ENCODE measurements around the gene IFT57. TPM values are rescaled to one million over a fixed set of nuclear protein-coding genes. Genes with fewer than 3 reads are reported as not detected.

Gene IFT57
- total RNA-seq, 1 donor from 2014 or later, result 31.4 TPM

- TF ChIP-seq CTCF (IDR thresholded peaks at IDR 0.05; ENCODE audit: unreplicated experiment), result no peak
- DNase-seq (ENCODE audit: low spot score), result no peak
- Mint-ChIP-seq H3K4me3 (ENCODE audit: unreplicated experiment) (no peak overlapping the region), H3K9me3 (ENCODE audit: unreplicated experiment) (no peaks in the 10 kb centered on the region), H3K27ac (ENCODE audit: unreplicated experiment) (no peak overlapping the region), H3K36me3 (ENCODE audit: low read depth, unreplicated experiment) (no peaks in the 10 kb centered on the region), H3K27me3 (ENCODE audit: unreplicated experiment) (no peaks in the 10 kb centered on the region), H3K4me1 (ENCODE audit: unreplicated experiment) (no peaks in the 10 kb centered on the region)
Measured at GRCh38 chr3:108251844-108252243, 29.6 kb upstream of the IFT57 start.

GRCh38 chr3:108251265-108251664 is 29.0 kb upstream of the IFT57 start:
- no peak for TF ChIP-seq CTCF (IDR thresholded peaks at IDR 0.05; ENCODE audit: unreplicated experiment)

GRCh38 chr3:108250626-108251025 is 28.4 kb upstream of the IFT57 start:
- H3K4me1 Mint-ChIP-seq (ENCODE audit: unreplicated experiment), result no peaks in the 10 kb centered on the region
- H3K9me3 Mint-ChIP-seq (ENCODE audit: unreplicated experiment), result no peaks in the 10 kb centered on the region
- no peaks in the 10 kb centered on the region for H3K36me3 Mint-ChIP-seq (ENCODE audit: low read depth, unreplicated experiment)
- no peak overlapping the region for H3K4me3 Mint-ChIP-seq (ENCODE audit: unreplicated experiment)
- DNase-seq (ENCODE audit: low spot score), result no peak
- no peak overlapping the region for H3K27ac Mint-ChIP-seq (ENCODE audit: unreplicated experiment)
- no peaks in the 10 kb centered on the region for H3K27me3 Mint-ChIP-seq (ENCODE audit: unreplicated experiment)
- TF ChIP-seq CTCF (IDR thresholded peaks at IDR 0.05; ENCODE audit: unreplicated experiment), result no peak

More at GRCh38 chr3:108251265-108251664, 29.0 kb upstream of the IFT57 start:
- Mint-ChIP-seq H3K36me3 (ENCODE audit: low read depth, unreplicated experiment) (no peaks in the 10 kb centered on the region), H3K4me3 (ENCODE audit: unreplicated experiment) (no peak overlapping the region), H3K4me1 (ENCODE audit: unreplicated experiment) (no peaks in the 10 kb centered on the region), H3K27me3 (ENCODE audit: unreplicated experiment) (no peaks in the 10 kb centered on the region), H3K27ac (ENCODE audit: unreplicated experiment) (no peak overlapping the region), H3K9me3 (ENCODE audit: unreplicated experiment) (no peaks in the 10 kb centered on the region)
- DNase-seq (ENCODE audit: low spot score), result no peak

GRCh38 chr3:108243243-108243642 is 21.0 kb upstream of the IFT57 start:
- Mint-ChIP-seq H3K9me3 (ENCODE audit: unreplicated experiment) (peaks cover 3% of the 10 kb centered on the region), H3K4me1 (ENCODE audit: unreplicated experiment) (peaks cover 16% of the 10 kb centered on the region)
- TF ChIP-seq CTCF (IDR thresholded peaks at IDR 0.05; ENCODE audit: unreplicated experiment), result no peak

GRCh38 chr3:108242776-108243175 is 20.6 kb upstream of the IFT57 start:
- Mint-ChIP-seq H3K4me1 (ENCODE audit: unreplicated experiment) (peaks cover 16% of the 10 kb centered on the region), H3K36me3 (ENCODE audit: low read depth, unreplicated experiment) (no peaks in the 10 kb centered on the region), H3K4me3 (ENCODE audit: unreplicated experiment) (no peak overlapping the region), H3K9me3 (ENCODE audit: unreplicated experiment) (peaks cover 3% of the 10 kb centered on the region), H3K27me3 (ENCODE audit: unreplicated experiment) (no peaks in the 10 kb centered on the region), H3K27ac (ENCODE audit: unreplicated experiment) (no peak overlapping the region)
- no peak for TF ChIP-seq CTCF (IDR thresholded peaks at IDR 0.05; ENCODE audit: unreplicated experiment)
- DNase-seq (ENCODE audit: low spot score), result no peak

More at GRCh38 chr3:108243243-108243642, 21.0 kb upstream of the IFT57 start:
- H3K27me3 Mint-ChIP-seq (ENCODE audit: unreplicated experiment), result no peaks in the 10 kb centered on the region
- no peak overlapping the region for H3K27ac Mint-ChIP-seq (ENCODE audit: unreplicated experiment)
- H3K36me3 Mint-ChIP-seq (ENCODE audit: low read depth, unreplicated experiment), result no peaks in the 10 kb centered on the region
- no peak for DNase-seq (ENCODE audit: low spot score)
- no peak overlapping the region for H3K4me3 Mint-ChIP-seq (ENCODE audit: unreplicated experiment)

All from endothelial cell (in vitro differentiated cells).